ENCODE data around the gene ADAMTS20. TPM values are rescaled to one million over a fixed set of nuclear protein-coding genes. Genes with fewer than 3 reads are reported as not detected.
"Not testable (repeated sequence)": the region's sequence is repeated elsewhere in the genome, so short reads cannot be mapped to it uniquely, and the experiment has no call there.

Gene ADAMTS20
- total RNA-seq, 2 donors from 2014 or later: not detected

GRCh38 chr12:43392116-43392515, 159.9 kb downstream of the ADAMTS20 start:
- DNase-seq (ENCODE audit: low spot score): no peak

GRCh38 chr12:43381879-43382278, 170.1 kb downstream of the ADAMTS20 start:
- DNase-seq (ENCODE audit: low spot score): no peak
- intact Hi-C loops (cut with DNase I): no loop called here

More at GRCh38 chr12:43392116-43392515, 159.9 kb downstream of the ADAMTS20 start:
- intact Hi-C loops (cut with DNase I): no loop called here

GRCh38 chr12:43378448-43378847, 173.6 kb downstream of the ADAMTS20 start:
- intact Hi-C loops (cut with DNase I): no loop called here
- DNase-seq (ENCODE audit: low spot score): no peak

- intact Hi-C loops (cut with DNase I): no loop called here
- DNase-seq (ENCODE audit: low spot score): no peak
These were observed 181.7 kb downstream of the ADAMTS20 start for GRCh38 chr12:43370263-43370662.

GRCh38 chr12:43362910-43363694, 188.9 kb downstream of the ADAMTS20 start:
- intact Hi-C loops (cut with DNase I): no loop called here
- DNase-seq (ENCODE audit: low spot score): no peak

GRCh38 chr12:43361031-43361710, 190.8 kb downstream of the ADAMTS20 start:
- DNase-seq (ENCODE audit: low spot score): no peak
- intact Hi-C loops (cut with DNase I): no loop called here

- intact Hi-C loops (cut with DNase I); DNase-seq (ENCODE audit: low spot score): not testable (repeated sequence)
These were observed 192.0 kb downstream of the ADAMTS20 start for GRCh38 chr12:43360001-43360400.

- no peak for DNase-seq (ENCODE audit: low spot score)
- intact Hi-C loops (cut with DNase I): no loop called here
These were observed 194.9 kb downstream of the ADAMTS20 start for GRCh38 chr12:43357141-43357540.

- DNase-seq (ENCODE audit: low spot score): no peak
- intact Hi-C loops (cut with DNase I): no loop called here
These were observed 200.0 kb downstream of the ADAMTS20 start for GRCh38 chr12:43352001-43352400.

- DNase-seq (ENCODE audit: low spot score): no peak
- intact Hi-C loops (cut with DNase I): no loop called here
These were observed 202.1 kb downstream of the ADAMTS20 start for GRCh38 chr12:43349863-43350262.

GRCh38 chr12:43348221-43348620, 203.8 kb downstream of the ADAMTS20 start:
- intact Hi-C loops (cut with DNase I): no loop called here

GRCh38 chr12:43347026-43347425, 205.0 kb downstream of the ADAMTS20 start:
- intact Hi-C loops (cut with DNase I): no loop called here

More at GRCh38 chr12:43348221-43348620, 203.8 kb downstream of the ADAMTS20 start:
- no peak for DNase-seq (ENCODE audit: low spot score)

GRCh38 chr12:43345023-43345422, 207.0 kb downstream of the ADAMTS20 start:
- no peak for DNase-seq (ENCODE audit: low spot score)
- intact Hi-C loops (cut with DNase I): no loop called here

More at GRCh38 chr12:43347026-43347425, 205.0 kb downstream of the ADAMTS20 start:
- no peak for DNase-seq (ENCODE audit: low spot score)

GRCh38 chr12:43341785-43342313, 210.2 kb downstream of the ADAMTS20 start:
- DNase-seq (ENCODE audit: low spot score); intact Hi-C loops (cut with DNase I): not testable (repeated sequence)

GRCh38 chr12:43338848-43339526, 213.0 kb downstream of the ADAMTS20 start:
- no peak for DNase-seq (ENCODE audit: low spot score)
- intact Hi-C loops (cut with DNase I): no loop called here

GRCh38 chr12:43337571-43338444, 214.2 kb downstream of the ADAMTS20 start:
- no peak for DNase-seq (ENCODE audit: low spot score)
- intact Hi-C loops (cut with DNase I): no loop called here

- DNase-seq (ENCODE audit: low spot score): no peak
- intact Hi-C loops (cut with DNase I): no loop called here
These were observed 214.9 kb downstream of the ADAMTS20 start for GRCh38 chr12:43336962-43337555.

- no peak for DNase-seq (ENCODE audit: low spot score)
- intact Hi-C loops (cut with DNase I): no loop called here
These were observed 218.4 kb downstream of the ADAMTS20 start for GRCh38 chr12:43333644-43334043.
